Cerebellar nuclear complex (tissue), 1 donor: ENCODE data around the gene KCNA1.
"Not testable (repeated sequence)": the region's sequence is repeated elsewhere in the genome, so short reads cannot be mapped to it uniquely, and the experiment has no call there.

ENCODE experiments used
- DNase-seq, 2 experiments: peaks; one replicate each; lab custom pipeline; 2025; lab: John Stamatoyannopoulos, UW

The KCNA1 gene

DNA sequence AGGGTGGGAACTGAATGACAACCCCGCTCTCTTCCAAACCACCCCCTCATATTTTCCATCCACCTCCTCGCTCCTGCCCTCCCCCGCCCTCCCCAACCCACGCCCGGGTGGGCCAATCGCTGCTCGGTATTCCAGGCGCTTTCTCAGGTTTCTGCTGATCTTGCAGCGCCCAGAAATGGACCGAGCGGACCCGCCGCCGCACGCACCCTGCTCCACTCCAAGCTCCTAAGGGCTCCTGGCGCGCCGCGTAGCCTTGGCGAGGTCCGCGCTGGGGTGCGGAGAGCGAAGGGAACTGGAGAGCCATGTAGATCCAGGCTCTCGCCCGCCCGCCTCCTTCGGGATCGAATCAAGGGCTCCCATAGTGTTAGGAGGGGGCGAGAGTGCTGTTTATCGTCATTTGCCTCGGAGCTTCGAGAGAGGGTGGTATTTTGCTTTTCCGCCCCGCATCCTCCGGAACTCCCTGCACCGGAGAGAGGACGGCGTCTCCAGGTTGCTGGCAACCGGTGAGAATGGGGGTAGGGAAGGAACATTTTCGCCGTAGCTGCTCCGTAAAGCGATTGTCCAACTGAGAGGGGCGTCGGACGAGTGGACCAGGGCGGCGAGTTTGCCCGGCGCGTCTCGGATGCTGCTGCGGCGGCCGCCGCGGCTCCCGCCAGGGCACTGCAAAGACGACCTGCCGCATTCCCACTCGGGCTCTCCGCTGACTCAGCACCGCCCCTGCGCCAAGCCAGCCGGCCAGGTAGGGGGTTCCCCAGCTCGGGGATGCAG is at the start of gene KCNA1:
Gene KCNA1, plus strand, starts transcription at position 172 of the 768 bp plus-strand sequence. CDS start 1,474 bp downstream, outside the sequence.
- peak in 1 of 2 experiments; percentile 22 for DNase-seq

- no peak for DNase-seq
Observed at GRCh38 chr12:4860741-4861140, 49.0 kb upstream of the KCNA1 start.

GRCh38 chr12:4862809-4863208 is 46.9 kb upstream of the KCNA1 start:
- DNase-seq, result no peak

DNA sequence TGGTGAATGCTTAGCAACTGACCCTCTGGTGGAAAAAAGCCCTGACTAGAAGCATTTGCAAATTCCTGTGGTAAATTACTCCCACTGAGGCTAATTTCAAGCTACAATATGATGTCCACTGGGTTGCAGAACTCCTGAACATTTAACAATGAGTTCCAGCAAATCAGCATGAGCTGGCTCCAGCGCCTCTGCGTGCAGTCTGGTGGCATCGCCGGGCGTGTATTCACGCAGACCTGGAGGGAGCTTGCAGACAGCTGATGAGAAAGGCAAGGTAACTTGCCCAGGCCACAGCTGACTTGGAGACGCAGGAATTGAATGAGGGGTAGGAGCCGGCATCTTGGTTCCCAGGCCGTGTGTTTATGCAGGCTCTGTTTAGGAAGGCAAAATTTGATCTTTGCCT is 45.1 kb upstream of the KCNA1 start:
- no peak for DNase-seq

DNA sequence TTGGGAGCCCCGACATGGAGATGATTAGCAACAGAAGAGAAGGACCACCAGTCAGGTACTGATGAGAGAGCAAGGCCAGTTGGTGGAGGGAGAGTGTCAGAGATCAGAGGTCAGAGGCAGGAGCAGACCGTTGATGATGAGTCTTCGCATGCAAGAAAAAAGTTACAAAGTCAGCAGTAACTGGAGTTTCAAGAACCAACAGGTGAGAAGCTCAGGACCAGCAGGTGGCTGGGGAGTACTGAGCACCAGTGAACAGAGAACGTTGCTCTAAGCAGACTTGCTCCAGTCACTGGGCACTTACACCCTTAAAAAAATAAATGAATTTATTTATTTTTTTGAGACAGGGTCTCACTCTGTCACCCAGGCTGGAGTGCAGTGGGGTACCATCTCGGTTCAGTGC is 44.5 kb upstream of the KCNA1 start:
- DNase-seq, result no peak

GRCh38 chr12:4866299-4866698 is 43.4 kb upstream of the KCNA1 start:
- DNase-seq, result no peak

DNA sequence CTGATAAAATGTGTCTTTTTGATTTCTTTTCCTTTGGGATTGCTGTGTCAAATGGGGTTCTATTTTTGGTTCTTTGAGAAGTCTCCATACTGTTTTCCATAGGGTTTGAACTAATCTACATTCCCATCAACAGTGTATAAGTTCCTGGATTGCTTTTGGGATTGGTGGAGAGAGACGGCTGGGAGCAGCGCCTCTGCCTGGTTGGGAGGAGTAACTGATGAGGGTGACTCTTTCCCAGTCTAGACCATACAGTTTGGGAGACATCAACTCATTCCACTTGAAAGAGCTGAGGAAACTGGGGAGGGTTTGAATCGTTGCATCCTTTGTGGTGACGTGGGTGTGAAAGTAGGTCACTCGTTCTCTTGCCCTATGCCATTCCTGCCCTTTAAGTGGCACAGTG is 42.3 kb upstream of the KCNA1 start:
- no peak for DNase-seq

DNA sequence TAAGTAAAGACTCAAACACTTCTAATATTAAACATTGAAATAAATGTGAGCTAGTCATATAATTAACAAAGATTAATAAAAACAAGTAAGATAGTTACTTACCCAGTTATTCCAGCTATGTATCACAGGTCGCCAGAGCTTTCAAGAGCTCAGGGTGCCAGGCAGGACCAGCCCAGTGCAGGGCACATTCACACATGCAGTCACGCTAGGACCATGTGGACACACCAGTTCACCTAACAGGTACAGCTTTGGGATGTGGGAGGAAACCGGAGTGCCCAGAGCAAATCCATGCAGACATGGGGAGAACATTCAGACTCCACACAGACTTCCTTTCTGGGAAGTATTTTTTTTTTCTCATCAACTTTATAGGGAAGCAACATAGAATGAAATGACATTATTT is 39.3 kb upstream of the KCNA1 start:
- DNase-seq, result no peak

GRCh38 chr12:4871514-4871913 is 38.2 kb upstream of the KCNA1 start:
- DNase-seq, result no peak

DNA sequence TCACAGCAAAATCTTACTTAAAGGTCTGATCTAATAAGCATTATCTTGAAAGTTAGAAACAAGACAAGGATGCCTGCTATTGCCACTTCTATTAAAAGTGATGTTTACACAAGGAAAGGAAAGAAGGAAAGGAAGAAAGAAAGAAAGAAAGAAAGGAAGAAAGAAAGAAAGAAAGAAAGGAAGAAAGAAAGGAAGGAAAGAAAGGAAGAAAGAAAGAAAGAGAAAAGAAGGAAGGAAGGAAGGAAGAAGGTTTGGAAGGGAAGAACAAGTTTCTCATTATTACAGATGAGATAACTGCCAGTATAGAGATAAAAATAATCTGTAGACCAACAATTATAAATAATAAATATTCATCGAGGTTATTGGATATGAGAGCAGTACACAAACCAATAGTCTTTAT is 35.8 kb upstream of the KCNA1 start:
- DNase-seq, result no peak

- DNase-seq, result no peak
Observed at GRCh38 chr12:4874671-4875070, 35.0 kb upstream of the KCNA1 start.

GRCh38 chr12:4879481-4879880 is 30.2 kb upstream of the KCNA1 start:
- DNase-seq, result not testable (repeated sequence)

DNA sequence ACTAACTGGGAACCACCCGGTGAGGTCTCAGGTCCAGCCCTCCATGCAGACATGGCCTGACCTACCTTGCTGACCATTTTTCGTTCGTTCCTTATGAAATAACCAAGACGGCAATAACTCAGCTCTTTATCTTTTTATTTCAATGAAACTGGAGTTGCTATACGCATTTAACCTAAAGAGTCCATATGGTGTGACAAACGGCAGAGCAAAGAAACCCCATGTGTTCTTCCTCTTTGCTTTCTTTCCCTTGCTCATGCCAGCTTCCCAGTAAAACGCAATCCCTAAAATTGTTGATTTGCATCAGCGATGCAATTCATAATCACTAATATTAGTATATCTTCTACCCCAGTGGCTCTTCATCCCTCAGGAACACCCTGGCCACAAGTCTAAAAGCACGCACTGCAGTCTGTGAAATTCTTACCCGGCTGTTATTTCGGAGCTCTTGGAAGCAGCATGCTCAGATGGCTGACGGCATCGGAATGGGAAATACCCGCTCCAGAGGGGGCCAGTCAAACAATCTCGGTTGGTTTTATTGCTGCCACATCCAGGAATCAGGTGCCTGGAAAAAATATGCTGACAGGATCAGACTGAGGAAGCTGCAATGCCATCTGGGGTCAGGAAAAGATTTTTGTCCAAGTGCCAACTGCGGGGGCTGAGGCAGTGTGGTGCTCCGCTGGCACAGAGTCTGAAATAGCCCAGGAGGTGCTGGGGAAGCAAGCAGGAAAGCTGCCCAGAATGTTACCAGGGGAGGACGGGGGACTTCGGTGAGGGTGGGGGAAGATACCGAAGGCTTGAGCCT is 28.2 kb upstream of the KCNA1 start:
- peak; percentile 70 to 88 for DNase-seq

DNA sequence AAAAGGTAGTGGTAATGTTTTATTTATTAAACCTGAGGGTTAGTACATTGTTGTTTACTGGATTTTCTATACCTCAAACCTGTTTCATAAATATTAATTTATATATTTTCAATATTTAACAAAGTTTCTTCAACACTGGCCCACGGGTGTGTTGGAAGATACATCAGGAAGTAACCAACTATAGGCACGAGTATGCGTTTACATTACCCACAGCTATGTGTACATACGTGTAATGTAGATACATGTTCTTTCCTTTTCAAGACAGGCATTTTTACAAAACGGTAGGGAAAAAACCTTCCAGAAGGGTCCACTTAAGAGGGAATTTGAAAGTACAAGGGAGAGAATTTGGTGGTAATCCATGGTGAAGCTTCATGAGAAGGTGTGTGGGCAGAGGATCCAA is 17.8 kb upstream of the KCNA1 start:
- no peak for DNase-seq

- no peak for DNase-seq
Observed at GRCh38 chr12:4892418-4892817, 17.3 kb upstream of the KCNA1 start.

DNA sequence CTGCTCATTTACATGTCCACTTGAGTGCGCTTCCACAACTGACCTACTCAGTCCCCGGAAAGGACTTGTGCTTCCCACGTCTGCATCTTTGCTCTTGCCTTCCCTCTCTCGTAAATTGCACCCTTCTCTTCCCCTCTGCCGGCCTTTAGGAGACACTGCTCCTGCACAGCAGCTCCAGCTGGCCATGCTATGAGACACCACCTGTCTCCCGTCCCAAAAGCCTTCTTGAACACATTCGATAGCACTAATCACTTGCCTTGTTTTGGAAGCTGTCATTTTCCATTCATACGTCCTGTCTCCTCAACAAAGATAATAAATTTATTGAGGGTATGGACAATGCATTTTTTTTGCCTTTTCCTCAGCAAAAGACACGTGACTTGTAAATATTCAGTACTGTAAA is 15.7 kb upstream of the KCNA1 start:
- no peak for DNase-seq

DNA sequence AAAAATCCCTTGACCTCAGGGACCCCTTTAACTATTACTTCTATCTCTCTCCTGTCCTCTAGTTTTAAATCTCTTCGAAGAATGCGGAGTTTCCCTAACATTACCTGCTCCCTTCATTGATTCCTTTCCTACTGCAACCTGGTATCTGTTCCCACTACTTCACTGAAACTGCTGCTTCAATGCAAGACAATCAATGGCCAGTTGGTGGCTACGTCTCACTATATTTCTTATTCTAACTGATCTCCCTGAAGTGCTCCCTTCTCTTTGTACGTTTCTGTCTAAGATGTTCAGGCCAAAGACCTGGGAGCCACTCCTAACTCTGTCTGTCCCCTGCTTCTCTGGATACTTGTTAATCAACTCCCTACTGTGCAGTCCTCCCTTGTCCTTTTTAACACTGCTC is 10.3 kb upstream of the KCNA1 start:
- no peak for DNase-seq

GRCh38 chr12:4900327-4900726 is 9.4 kb upstream of the KCNA1 start:
- no peak for DNase-seq

- no peak for DNase-seq
Observed at GRCh38 chr12:4905316-4905715, 4.4 kb upstream of the KCNA1 start.

DNA sequence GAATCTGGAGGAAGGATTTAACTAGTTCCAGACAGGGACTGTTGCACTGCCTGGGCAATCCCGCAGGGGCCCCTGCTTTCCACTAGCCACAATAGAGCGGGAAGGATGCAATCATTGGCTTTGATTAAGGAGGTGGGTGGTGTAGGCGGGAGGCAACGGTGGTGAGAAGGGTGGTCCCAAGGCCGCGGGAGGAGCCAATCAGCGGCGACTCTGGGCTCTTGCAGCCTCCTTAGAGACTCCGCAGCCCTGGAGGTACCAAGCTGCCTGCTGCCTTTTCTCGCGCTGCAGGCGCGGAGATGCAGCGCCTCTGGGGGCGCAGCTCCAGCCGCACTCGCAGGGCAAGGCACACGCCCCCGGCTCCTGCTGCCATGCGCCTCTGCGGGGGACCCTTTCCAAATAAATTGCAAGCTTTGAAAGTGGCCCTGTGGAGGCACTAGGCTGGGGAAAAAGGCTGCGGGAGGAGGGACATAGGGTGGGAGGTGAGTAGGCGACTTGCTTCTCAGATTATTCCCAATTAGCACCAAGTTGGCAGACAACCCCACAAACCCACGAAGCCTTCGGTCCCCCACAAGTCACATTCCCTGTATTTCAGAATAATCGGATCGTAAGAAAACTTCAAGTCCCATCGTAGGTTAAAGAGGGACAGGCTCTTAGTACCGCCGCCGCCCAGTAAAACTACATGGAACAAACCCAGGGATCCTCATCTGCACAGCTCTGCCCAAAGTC is 858 bp upstream of the KCNA1 start:
- peak in 1 of 2 experiments; percentile 18 for DNase-seq

DNA sequence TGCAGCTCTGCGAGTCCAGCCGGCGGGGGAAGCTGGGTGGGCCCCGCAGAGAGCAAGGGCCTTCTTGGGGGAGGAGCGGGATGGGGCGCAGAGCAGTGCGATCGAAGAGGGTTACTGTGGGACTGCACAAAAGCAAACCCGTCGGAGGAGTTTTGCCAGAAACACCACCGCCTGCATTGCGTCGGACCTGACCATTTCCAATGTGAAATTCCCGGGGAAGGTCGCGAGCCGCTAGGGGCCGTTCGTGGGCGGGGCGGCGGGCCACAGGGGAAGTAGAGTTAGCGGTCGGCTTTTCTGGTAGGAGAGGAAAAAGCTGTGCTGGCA is 333 bp upstream of the KCNA1 start:
- DNase-seq, result no peak

- DNase-seq, result no peak
Observed at GRCh38 chr12:4910502-4911315, 1.0 kb downstream of the KCNA1 start.
